Neural progenitor cell (in vitro differentiated cells): ENCODE measurements around the gene ANKRD53. TPM values are rescaled to one million over a fixed set of nuclear protein-coding genes. Genes with fewer than 3 reads are reported as not detected.

ENCODE experiments used
- DNase-seq: peaks from one replicate; pipeline ENCODE4 v3.0.0-alpha.2; 2016; ENCODE audit warnings: low spot score
- H2AFZ ChIP-seq: fragments of 200-600 bp; sonication (generic); replicated peaks from 2 replicates; pipeline ENCODE4 v1.6.1; 2016; ENCODE audit warnings: antibody characterized with exemption
- H3F3A ChIP-seq: fragments of 200-600 bp; sonication (generic); 2 replicates; pipeline ENCODE4 v1.6.1; 2016; ENCODE audit warnings: antibody characterized with exemption, low read depth
- H3K27ac ChIP-seq: fragments of 200-600 bp; sonication (generic); 2 replicates; pipeline ENCODE4 v1.5.1; 2016; ENCODE audit warnings: mild to moderate bottlenecking
- H3K27me3 ChIP-seq: fragments of 200-600 bp; sonication (generic); 2 replicates; pipeline ENCODE4 v1.6.1; 2016; ENCODE audit warnings: mild to moderate bottlenecking, moderate library complexity
- H3K36me3 ChIP-seq: fragments of 200-600 bp; sonication (generic); 2 replicates; pipeline ENCODE4 v1.5.1; 2016
- H3K4me1 ChIP-seq: fragments of 200-600 bp; sonication (generic); 2 replicates; pipeline ENCODE4 v1.6.1; 2016; ENCODE audit warnings: mixed run types
- H3K4me2 ChIP-seq: fragments of 200-600 bp; sonication (generic); 2 replicates; pipeline ENCODE4 v1.6.1; 2016
- H3K4me3 ChIP-seq: fragments of 200-600 bp; sonication (generic); 2 replicates; pipeline ENCODE4 v1.5.1; 2016
- H3K79me2 ChIP-seq: fragments of 200-600 bp; sonication (generic); 2 replicates; pipeline ENCODE4 v1.6.1; 2016; ENCODE audit warnings: low read depth
- H3K9ac ChIP-seq: fragments of 200-600 bp; sonication (generic); 2 replicates; pipeline ENCODE4 v1.6.1; 2016
- H3K9me3 ChIP-seq: fragments of 200-600 bp; sonication (generic); 2 replicates; pipeline ENCODE4 v1.5.1; 2016; ENCODE audit warnings: low read depth
- H4K20me1 ChIP-seq: fragments of 200-600 bp; sonication (generic); 2 replicates; pipeline ENCODE4 v1.6.1; 2016; ENCODE audit warnings: low read depth
- H3K27ac Mint-ChIP-seq: 3 replicates; pipeline ENCODE4 v1.8.0; 2021; ENCODE audit warnings: mixed read lengths
- H3K27me3 Mint-ChIP-seq: 2 replicates; pipeline ENCODE4 v1.8.0; 2022; ENCODE audit warnings: low read depth, mild to moderate bottlenecking, inconsistent platforms, moderate library complexity, mixed read lengths; ENCODE audit not compliant: insufficient read depth
- H3K36me3 Mint-ChIP-seq: 3 replicates; pipeline ENCODE4 v1.8.0; 2021; ENCODE audit warnings: mixed read lengths
- H3K4me1 Mint-ChIP-seq: 3 replicates; pipeline ENCODE4 v1.8.0; 2021; ENCODE audit warnings: mixed read lengths
- H3K4me3 Mint-ChIP-seq: 3 replicates; pipeline ENCODE4 v1.8.0; 2021; ENCODE audit warnings: mild to moderate bottlenecking, moderate library complexity, mixed read lengths
- H3K9me3 Mint-ChIP-seq: 3 replicates; pipeline ENCODE4 v1.8.0; 2020; ENCODE audit warnings: mixed read lengths
- EZH2 ChIP-seq: fragments of 200-600 bp; sonication (generic); IDR thresholded peaks from 2 replicates; pipeline ENCODE4 v1.6.1; 2017; ENCODE audit warnings: antibody characterized with exemption, mild to moderate bottlenecking, moderate library complexity
- EZH2phosphoT487 ChIP-seq: fragments of 200-600 bp; sonication (generic); IDR thresholded peaks from 2 replicates; pipeline ENCODE4 v1.6.1; 2017; ENCODE audit warnings: antibody characterized with exemption
- total RNA-seq: library from RNA; depleted of rRNA; stranded (reverse); fragments of >200 nt; gene quantifications from 2 replicates; pipeline ENCODE4 v1.2.3, GENCODE V29; 2015; ENCODE audit warnings: low replicate concordance
- TF ChIP-seq, protein P1 (sequence below): fragments of 200-600 bp; sonication (generic); IDR thresholded peaks from 2 replicates; pipeline ENCODE4 v1.5.1; 2017; ENCODE audit warnings: antibody characterized with exemption, mild to moderate bottlenecking

ANKRD53 gene
- total RNA-seq, 1 donor from 2014 or later = not detected

DNA sequence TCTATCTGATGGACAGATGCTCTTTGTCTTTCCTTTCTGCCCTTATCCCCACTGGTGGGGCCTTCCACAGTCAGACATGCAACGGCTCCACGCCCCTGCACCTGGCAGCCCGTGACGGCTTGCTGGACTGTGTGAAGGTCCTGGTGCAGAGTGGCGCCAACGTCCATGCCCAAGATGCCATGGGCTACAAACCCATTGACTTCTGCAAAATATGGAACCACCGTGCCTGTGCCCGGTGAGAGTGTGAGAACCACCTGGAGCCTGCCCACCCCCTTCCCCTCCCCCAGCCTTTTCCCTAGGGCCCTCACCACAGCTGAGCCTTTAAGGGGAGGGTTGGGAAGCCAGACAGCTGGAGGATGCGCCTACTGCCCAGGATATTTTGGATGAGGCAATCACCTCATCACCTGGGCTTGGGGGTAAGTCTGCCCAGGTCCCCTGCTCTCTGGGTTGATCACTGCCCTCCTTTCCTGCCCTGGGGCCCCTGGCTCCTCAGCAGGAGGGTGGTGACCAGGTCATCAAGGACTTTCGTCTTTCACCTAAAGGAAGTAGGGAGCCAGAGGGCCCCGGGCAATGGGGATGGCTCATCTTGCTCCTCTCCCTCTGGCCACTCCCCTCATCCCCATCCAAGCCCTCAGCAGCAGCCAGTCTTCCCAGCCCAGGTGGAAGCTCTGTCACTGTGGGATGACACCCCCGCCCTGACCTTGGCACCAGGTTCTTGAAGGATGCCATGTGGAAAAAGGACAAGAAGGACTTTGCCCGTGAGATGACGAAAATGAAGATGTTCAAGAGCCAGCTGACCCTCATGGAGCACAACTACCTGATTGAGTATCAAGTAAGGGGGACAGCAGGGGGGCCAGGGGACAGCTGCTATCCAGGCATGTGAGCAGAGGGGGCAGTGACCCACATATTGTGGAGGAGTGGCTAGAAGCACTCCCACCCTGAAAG is 3.7 kb downstream of the ANKRD53 start:
- H3K27ac Mint-ChIP-seq = no peak overlapping the region

DNA sequence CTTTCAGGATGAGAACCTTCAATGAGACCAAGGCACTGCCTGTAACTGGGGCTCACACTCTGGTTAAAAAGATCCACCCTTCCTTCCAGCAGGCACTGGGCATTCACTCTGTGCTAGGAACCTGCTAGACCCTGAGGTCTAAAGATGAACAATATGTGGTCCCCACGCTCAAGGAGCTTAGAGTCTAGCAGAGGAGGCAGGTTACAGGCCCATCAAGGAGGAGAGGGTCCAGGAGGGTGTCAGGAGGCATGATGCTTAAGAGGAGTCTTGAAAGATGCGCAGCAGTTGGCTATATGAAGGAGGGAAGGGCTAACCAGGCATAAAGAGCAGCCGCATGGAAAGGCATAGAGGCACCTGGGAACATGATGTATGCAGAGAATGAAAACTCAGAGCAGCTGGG is 4.5 kb downstream of the ANKRD53 start:
- peaks cover 2% of the 10 kb centered on the region for H3K27me3 Mint-ChIP-seq
- Histone ChIP-seq H3K79me2 (no peaks in the 10 kb centered on the region), H3K27ac (no peak overlapping the region), H3K9me3 (no peaks in the 10 kb centered on the region), H4K20me1 (peaks cover 31% of the 10 kb centered on the region), H3K9ac (no peak overlapping the region), H3F3A (peaks cover 9% of the 10 kb centered on the region), H3K36me3 (no peaks in the 10 kb centered on the region), H3K4me2 (no peak overlapping the region), H3K4me3 (no peak overlapping the region), H2AFZ (no peak overlapping the region), H3K4me1 (peaks cover 5% of the 10 kb centered on the region), H3K27me3 (peaks cover 21% of the 10 kb centered on the region)
- H3K4me1 Mint-ChIP-seq = peaks cover 6% of the 10 kb centered on the region
- no peak for DNase-seq
- H3K9me3 Mint-ChIP-seq = no peaks in the 10 kb centered on the region
- no peak overlapping the region for H3K27ac Mint-ChIP-seq
- peaks cover 12% of the 10 kb centered on the region for H3K36me3 Mint-ChIP-seq
- TF ChIP-seq, protein P1, sequence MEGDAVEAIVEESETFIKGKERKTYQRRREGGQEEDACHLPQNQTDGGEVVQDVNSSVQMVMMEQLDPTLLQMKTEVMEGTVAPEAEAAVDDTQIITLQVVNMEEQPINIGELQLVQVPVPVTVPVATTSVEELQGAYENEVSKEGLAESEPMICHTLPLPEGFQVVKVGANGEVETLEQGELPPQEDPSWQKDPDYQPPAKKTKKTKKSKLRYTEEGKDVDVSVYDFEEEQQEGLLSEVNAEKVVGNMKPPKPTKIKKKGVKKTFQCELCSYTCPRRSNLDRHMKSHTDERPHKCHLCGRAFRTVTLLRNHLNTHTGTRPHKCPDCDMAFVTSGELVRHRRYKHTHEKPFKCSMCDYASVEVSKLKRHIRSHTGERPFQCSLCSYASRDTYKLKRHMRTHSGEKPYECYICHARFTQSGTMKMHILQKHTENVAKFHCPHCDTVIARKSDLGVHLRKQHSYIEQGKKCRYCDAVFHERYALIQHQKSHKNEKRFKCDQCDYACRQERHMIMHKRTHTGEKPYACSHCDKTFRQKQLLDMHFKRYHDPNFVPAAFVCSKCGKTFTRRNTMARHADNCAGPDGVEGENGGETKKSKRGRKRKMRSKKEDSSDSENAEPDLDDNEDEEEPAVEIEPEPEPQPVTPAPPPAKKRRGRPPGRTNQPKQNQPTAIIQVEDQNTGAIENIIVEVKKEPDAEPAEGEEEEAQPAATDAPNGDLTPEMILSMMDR = no peak
- no peak for TF ChIP-seq EZH2phosphoT487
- TF ChIP-seq EZH2 = no peak
- H3K4me3 Mint-ChIP-seq = no peak overlapping the region

More for the DNA sequence above, 3.7 kb downstream of the ANKRD53 start:
- Histone ChIP-seq H3K27me3 (peaks cover 27% of the 10 kb centered on the region), H3K27ac (no peak overlapping the region), H2AFZ (no peak overlapping the region), H3K4me1 (peaks cover 5% of the 10 kb centered on the region), H3K4me3 (no peak overlapping the region), H3K9ac (no peak overlapping the region), H3K79me2 (no peaks in the 10 kb centered on the region), H4K20me1 (peaks cover 31% of the 10 kb centered on the region), H3K9me3 (no peaks in the 10 kb centered on the region), H3F3A (peaks cover 15% of the 10 kb centered on the region), H3K36me3 (no peaks in the 10 kb centered on the region), H3K4me2 (no peak overlapping the region)
- Mint-ChIP-seq H3K9me3 (no peaks in the 10 kb centered on the region), H3K4me3 (no peak overlapping the region), H3K27me3 (peaks cover 2% of the 10 kb centered on the region), H3K36me3 (peaks cover 12% of the 10 kb centered on the region), H3K4me1 (peaks cover 12% of the 10 kb centered on the region)
- TF ChIP-seq, protein P1 = no peak
- DNase-seq = no peak

DNA sequence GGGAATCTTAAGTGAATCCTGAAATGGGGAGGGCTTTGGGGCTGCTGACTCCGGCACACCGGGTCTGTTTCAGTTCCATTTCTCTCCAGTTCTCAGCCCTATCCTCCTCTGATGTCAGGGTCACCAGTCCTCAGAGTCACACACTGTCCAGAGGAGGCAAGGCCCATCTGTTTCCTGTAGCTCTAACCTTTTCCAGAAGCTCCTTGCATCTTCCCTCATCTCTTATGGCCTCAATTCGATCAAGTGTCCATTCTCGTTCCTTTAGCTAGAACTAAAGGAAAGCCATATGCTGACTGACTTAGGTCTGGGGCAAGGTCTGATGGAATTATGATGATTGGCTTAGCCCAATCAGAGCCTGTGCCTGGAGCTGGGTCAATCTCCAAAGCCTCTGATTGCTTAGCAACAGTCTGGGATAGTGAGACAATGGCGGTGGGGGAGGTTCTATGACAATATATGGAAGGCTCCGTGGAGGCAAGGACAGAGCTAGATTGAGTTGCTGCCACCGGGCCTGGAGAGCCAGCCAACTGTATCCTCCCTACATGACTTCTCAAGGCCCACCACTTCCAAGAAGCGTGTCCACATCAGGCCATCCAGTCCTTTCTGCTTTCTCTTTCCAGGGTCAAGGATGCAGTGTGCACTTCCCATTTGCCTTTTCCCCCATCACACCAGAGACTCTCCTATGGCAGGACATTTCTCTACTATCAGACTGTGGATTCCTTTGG is 5.2 kb downstream of the ANKRD53 start:
- peaks cover 2% of the 10 kb centered on the region for H3K4me1 Mint-ChIP-seq
- Histone ChIP-seq H3K79me2 (no peaks in the 10 kb centered on the region), H3K27ac (no peak overlapping the region), H3K4me1 (no peaks in the 10 kb centered on the region), H3K4me3 (no peak overlapping the region), H2AFZ (no peak overlapping the region), H3K36me3 (no peaks in the 10 kb centered on the region), H4K20me1 (peaks cover 31% of the 10 kb centered on the region), H3F3A (peaks cover 6% of the 10 kb centered on the region), H3K4me2 (no peak overlapping the region), H3K27me3 (peaks cover 14% of the 10 kb centered on the region), H3K9ac (no peak overlapping the region), H3K9me3 (no peaks in the 10 kb centered on the region)
- TF ChIP-seq EZH2 = no peak
- no peak for TF ChIP-seq EZH2phosphoT487
- TF ChIP-seq, protein P1 = no peak
- H3K27me3 Mint-ChIP-seq = peaks cover 2% of the 10 kb centered on the region
- DNase-seq = no peak
- no peak overlapping the region for H3K27ac Mint-ChIP-seq
- no peaks in the 10 kb centered on the region for H3K9me3 Mint-ChIP-seq
- H3K36me3 Mint-ChIP-seq = peaks cover 14% of the 10 kb centered on the region
- no peak overlapping the region for H3K4me3 Mint-ChIP-seq
